GM18519 (cell line): ENCODE data around the gene SNRNP200.
"Not testable (repeated sequence)": the region's sequence is repeated elsewhere in the genome, so short reads cannot be mapped to it uniquely, and the experiment has no call there.

Source experiments
- ATAC-seq: cut with Tn5 transposase; IDR thresholded peaks from one replicate; pipeline ENCODE4 v1.9.1; 2021; ENCODE audit warnings: mild to moderate bottlenecking, moderate library complexity; ENCODE audit not compliant: unreplicated experiment, low FRiP score

SNRNP200 gene

DNA sequence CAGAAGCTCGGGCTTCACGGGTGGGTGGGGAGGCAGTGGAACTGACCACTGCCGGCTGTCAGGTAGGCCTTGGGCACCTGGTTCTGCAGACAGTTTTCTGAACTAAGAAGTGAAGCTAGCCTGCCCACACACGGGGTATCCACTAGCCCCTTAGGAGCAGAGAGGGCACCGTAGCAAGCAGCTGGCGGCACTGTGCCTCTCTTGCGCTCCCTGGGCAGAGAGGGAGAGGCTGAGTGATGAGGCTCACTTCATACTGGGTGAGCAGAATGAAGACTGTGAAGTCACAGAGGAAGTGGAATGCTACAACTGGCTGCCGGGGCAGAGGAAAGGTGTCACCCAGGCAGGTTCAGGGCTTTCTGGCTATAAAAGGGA is 20.5 kb upstream of the SNRNP200 start:
- no peak for ATAC-seq

DNA sequence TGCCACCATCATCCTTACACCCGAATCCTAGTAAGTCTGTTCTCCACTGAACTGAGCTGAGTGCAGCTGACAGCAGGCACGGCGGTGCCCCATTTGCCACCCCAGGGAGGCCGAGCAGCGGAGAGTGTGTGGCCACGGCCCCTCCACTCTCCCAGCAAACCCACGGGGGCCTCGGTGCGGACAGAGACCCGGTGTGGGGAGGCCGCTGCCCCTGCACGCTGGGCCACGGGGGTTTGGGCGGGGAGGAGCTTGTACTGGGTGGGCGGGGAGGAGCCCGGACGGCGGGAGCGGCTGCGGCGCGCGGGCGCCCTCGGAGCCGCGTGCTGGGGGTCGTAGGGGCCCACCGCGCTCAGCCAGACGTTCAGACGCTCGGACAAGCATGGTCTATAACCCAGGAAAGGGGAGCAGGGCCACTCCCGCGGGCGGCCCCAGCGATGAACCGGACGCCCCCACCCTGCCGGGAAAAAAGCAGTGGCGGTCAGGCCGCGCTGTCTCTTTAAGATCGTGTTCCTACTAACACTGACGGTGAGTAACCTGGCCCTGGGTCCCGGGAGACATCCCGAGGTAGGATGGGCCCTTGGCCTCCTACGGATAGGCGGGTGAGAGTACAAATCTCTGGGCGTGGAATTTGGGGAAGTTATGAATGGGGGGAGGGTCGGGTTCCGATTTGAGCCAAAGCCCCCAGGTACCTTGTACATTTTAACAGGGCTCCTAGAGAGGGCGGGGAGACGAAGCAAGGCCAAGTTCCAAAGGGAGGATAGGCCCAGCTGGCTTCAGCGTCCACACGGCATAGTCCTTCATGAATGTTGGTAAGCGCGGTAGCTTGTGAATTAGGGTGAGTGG is 19.9 kb upstream of the SNRNP200 start, which contains the start of gene ITPRIPL1:
TSS of gene ITPRIPL1 (plus strand) at position 277 of the 843 bp plus-strand sequence. CDS start at position 800, 523 bp downstream.
- ATAC-seq, result no peak

DNA sequence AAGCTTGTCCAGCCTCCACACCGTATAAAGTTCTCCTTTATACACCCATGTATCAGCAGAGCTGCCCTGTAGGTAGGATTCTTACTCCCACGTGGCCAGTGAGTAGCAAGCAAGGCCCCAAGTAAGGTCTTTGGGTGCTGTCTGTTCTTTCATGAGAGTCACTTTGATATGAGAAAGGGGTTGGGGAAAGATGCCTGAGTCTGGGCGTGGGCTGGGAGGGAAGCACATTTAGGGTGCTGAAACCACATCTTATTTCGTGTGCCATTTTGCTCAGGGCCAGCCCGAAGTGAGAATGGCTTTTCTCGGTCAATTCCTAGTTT is 19.3 kb upstream of the SNRNP200 start:
- ATAC-seq, result no peak

DNA sequence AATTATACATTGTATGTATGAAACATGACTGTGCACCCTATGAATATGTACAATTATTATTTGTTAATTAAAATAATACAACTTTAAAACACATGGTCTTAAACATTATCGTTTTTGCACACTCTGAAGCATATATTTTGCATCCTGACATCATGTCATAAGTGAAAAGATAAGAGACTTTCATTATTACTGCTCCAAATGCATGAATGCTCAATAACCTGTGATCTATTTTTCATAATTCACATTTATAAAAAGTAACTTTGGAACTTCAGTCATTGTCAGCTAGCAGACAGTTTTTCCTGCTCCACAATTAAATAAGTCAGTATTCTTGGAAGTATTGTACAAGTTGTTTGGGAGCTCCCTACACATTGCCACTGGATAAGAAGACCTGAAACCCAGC is 18.5 kb upstream of the SNRNP200 start:
- ATAC-seq, result no peak

DNA sequence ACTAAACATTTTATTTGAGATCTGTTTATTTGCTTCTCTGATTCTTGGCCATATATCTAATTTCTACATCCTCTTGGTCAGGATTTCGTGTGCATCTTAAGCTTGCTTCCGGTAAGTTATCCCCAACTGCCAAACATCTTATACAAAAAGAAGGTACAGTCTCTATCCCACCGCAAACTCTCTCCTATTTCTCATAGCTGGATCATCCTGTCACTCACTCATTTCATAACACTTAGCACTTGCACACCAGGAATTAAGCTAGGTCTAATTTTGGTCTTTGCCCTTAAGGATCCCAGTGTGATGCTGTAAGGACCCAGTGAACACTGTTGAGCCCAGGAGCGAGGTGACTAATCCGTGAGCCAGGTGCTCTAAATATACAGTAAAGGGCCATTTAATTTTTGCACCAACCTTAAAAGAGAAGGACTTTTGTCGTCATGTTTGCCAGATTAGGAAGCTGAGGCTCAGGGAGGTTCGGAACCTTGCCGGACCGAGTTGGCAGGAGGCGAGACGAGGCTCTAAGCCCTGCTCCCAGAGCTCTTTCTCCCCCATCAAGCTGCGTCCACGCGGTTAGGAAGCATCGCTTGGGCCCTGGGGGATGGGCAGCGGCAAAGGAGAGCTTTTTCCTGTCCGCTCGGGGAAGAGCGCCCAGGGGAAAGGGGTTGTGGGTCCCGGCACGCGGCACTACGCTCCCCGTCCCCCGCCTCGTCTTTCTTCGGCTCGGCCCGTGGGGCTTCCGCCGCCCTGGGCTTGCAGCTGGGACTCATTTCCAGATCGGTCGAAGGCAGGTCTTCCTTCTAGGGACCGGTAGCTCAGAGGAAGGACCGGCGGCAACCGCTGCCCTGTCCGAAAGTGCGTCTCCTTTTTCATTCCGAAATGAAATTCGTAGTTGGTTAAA is 15.6 kb upstream of the SNRNP200 start:
- ATAC-seq, result no peak

DNA sequence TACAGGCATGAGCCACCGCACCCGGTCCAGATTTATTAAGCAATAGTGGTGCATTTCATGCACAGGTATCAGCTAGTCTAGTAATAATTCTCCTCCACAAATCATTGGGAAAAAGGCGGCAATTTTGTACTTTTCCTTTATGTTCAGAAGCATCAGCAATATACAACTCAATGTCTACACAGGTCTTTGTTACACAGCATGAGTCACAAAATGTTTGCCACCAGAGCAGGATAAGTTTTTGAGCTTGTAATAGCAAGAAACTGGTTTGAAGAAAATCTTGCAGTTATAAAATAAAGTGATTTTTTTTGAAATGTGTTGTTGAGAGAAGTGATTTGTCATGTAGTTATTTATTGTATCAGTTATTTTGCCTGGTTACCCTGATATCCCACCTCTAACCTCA is 15.0 kb upstream of the SNRNP200 start:
- ATAC-seq, result no peak

DNA sequence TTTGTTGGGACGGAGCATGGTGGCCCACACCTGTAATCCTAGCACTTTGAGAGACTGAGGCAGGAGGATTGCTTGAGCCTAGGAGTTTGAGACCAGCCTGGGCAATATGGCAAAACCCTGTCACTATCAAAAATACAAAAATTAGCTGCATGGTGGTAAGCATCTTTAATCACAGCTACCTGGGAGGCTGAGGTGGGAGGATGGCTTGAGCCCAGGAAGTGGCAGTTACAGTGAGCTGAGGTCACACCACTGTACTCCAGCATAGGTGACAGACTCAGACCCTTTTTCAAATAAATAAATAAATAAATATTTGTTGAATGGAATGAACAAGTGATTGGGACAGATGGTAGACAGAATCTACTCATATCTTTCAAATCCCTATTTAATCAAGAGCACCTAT is 14.1 kb upstream of the SNRNP200 start:
- no peak for ATAC-seq

DNA sequence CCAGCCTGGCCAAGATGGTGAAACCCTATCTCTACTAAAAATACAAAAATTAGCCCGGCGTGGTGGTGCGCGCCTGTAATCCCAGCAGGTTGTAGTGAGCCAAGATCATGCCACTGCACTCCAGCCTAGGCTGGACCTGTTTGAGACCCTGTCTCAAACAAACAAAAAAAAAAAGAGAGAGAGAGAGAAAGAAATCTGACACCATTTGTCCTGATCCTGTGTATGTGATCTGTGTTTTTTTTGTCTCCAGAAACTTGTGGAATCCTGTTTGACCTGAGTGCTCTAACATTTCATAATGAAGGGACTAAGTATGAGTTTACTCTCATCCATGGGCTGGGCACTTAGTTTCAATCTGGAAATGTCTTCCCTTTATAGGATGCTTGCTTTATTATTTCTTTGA is 13.4 kb upstream of the SNRNP200 start:
- ATAC-seq, result no peak

DNA sequence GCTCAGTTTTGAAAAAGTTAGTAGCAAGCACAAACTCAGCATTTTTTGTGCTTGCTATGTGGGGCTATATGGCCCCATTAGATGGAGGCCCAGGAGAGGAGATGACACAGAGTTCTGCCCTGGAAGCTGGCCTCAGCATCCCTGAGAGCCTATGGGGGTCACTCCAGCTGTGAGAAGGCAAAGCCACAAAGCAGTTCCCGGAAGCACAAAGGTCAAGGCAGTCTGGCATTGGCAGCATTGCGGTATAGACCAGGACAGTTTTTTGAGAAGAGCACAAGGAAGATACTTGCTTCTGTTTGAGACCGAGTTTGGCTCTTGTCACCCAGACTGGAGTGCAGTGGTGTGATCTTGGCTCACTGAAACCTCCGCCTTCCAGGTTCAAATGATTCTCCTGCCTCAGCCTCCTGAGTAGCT is 12.2 kb upstream of the SNRNP200 start:
- no peak for ATAC-seq

DNA sequence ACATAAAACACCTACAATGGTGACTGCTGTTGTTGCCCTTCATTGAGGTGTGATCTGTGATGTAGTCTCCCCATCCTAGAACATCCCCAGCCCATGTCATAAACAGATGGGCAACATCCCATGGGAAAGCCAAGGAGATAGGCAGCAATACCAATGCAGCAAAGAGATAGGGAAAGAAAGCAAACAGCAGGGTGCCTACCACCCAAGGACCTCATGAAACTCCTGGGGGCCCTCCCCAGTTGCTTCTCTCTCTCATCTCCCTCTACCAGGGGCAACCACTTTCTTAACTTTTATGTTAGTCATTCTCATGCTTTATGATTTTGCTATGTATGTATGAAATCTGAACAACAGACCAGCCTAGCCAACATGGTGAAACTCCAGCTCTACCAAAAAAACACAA is 11.7 kb upstream of the SNRNP200 start:
- ATAC-seq, result no peak

DNA sequence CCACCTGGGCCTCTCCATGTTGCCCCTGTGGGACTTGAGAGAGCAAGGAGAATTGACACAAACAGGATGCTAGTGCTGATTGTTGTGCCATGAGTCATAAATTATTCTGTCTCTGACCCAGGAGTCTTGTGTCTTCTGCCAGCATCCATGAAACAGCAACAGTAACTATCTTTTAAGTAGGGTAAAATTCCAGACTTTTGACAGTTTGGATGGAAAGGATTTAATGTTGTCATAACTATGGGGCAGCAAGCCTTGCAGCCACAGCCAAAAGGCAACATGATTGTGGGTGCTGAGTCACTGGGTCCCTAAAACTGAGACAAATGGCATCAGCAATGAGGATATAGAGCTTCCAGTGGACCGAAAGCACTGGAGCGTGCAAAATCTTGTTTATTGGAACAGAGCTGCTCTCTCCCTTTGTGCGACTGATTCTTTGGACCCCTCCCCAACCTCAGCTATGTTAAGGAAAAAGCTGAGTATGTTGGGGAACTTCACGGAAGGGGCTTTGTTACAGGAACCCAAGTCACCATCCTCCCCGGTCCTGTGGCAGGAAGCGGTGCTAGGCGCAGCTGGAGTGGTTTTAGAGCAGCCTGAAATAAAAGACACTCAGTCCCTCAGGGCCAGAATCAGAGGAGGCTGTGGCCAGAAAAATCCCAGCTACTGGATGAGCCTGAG is 10.2 kb upstream of the SNRNP200 start:
- ATAC-seq, result no peak

DNA sequence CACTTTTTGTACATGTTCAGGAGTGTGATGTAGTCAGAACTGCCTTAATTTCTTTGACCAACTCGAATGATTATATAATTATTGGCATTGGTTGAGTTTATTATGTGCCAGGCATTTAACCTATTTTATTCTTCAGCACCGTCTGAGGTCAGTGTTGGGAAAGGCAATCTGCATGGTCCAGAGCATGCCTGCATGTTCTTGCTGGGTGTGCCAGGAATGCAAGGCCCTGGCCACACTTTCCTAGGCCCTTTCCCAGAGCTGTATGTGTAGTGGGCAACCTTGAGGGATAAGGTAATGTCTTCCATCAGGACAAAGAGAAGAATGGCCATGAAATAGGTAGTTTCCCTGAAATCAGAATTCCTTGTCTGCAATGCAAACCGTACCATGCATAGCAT is 9.7 kb upstream of the SNRNP200 start:
- ATAC-seq, result no peak

DNA sequence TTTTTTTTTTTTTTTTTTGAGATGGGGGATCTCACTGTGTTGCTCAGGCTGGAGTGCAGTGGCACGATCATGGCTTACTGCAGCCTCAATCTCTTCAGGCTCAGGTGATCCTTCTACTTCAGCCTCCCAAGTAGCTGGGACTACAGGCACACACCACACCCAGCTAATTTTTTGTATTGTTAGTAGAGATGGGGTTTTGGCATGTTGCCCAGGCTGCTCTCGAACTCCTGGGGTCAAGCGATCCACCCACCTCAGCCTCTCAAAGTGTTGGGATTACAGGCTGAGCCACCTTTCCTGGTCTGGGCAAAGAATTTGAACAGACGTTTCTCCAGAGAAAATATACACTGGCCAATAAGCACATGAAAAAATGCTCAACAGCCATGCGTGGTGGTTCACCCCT is 2.9 kb upstream of the SNRNP200 start:
- ATAC-seq, result no peak

DNA sequence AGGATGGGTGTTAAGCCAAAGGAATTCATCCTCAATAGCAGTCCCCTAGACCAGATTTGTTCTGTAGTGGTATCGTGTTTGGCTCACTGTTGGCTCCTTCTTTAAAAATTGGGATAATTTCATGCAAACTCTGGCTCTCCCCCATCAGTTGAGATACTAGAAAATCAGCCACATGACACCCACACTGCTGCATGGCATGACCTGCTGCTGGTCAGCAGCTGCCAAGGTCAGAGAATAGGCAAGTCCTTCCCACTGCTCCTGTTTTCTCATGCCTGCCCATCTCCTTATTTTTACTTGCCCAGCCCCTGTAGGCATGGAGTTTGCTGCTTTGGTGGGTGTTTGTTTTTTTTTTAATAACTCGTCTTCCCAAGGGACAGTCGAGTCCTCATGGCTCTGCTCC is 1.0 kb upstream of the SNRNP200 start:
- ATAC-seq, result no peak

DNA sequence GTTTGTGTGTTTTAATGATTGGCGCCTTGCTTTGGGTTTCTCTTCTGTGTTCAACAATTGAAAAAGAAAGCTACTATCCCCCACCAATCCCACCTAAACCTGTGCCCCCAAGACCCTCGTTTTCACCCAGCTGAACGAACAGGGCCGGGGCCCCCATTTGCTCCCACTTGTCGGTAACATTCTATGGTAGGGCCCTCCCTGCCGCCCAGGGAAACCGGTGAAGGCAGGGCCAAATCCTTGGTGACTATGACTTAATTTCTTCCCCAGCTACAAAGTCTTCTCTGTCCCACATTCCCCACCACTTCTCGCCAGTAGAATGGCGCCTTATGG is 598 bp upstream of the SNRNP200 start:
- no peak for ATAC-seq

DNA sequence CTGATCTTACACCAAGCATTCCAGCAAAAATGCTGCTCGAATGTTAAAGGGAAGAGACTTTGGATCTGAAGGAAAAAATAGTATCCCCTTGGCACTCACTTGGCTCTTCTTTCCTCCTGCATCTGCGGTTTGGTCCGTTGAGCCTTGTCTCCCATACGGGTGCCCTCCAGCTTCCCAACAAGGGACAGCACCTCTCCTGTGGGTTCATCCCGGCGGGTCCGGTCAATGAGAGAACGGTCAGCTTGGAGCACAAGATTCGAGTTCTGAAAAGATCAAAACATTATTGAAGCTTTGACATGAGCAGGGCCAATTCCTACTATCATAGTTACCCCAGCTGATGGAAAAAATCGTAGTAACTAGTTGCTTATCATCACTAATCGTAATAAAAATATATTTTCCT is 740 bp downstream of the SNRNP200 start:
- no peak for ATAC-seq

DNA sequence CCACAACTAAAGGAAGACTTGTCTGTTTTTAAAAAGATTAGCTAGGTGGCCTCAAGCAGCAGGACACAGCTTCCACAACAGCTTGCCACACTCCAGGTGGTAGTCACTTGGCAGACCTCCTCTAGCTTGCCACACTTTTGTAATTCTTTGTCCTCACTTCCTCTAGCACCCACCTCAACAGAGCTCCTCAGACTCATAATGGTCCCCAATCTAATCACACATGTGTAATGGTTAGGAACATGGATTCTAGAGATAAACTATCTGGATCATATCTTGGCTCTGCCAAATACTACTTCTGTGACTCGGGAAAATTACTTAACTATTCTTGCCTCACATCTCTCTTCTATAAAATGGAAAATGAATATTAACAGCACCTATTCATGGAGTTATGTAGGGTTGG is 3.5 kb downstream of the SNRNP200 start:
- ATAC-seq, result no peak

DNA sequence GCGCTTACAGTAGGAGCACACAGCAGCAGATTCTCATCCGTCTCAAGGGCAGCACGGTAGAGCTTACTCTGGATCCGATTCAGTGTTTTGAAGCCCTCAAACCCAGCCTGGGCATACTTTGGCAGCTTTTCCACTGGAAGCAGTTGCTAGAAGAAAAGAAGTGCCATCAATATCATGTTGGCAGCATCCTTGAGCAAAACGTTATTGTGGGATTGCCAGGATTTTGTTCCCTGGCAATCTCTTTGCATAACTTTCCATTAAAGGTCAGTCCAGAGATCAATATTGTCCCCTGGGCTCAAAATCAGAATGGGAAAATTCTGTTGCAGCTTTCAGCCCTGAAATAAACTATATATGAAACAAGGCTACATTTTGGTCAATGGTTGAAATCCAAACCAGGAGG is 8.4 kb downstream of the SNRNP200 start:
- no peak for ATAC-seq

DNA sequence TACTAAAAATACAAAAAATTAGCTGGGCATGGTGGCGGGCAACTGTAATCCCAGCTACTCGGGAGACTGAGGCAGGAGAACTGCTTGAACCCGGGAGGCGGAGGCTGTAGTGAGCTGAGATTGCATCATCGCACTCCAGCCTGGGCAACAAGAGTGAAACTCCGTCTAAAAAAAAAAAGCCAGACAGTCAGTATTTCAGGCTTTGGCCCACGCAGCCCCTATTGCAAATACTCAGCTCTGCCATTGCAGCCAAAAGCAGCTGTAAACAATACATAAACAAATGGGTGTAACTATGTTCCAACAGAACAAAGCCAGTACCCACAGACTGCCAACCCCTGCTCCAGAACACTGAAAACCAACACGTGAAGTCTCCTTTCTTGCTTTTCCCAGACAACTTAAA is 11.1 kb downstream of the SNRNP200 start:
- not testable (repeated sequence) for ATAC-seq

DNA sequence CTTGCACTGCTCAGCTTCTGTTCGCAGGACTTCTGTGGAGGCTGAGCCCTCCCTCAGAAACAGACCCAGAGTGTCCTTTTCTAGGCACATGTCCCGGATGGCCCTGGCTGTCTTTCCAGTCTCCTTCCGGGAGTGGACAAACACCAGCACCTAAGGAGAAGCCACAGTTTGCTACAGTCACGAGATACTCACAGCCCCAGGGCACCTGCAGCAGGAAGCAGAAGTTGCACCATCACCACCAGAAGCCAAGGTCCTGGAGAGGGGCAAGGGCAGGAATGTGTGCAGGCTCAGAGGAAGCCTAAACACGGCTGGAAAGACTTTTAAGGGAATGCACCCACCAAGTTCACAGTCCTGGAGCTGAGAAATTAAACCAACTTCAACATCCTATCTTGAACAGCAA is 13.6 kb downstream of the SNRNP200 start:
- ATAC-seq, result no peak

DNA sequence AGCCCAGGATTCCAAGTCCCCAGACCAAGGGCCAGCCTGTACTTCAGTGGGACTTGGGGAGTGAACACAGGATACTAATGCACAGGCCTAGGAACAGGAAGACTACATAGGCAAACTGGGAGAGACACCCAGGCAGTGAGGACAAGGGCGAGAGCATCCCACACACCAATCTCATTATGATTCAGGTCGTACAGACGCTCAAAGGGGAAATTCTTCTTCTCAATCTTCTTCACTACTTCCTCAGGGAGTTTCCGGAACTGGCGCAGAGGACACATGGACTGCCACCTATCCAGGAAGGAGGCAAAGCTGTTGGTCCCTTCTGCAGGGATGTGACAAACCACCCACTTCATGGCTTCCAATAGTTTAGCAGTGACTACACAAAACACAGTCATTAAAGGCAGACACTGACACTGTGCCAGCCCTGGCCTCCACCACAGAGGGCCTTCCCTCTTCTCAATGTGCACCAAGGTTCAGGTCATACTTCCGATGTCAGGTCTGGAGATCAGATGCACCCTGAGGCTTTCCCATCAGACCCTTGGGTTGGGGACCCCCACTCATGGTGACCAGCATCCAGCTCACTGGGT is 18.0 kb downstream of the SNRNP200 start:
- no peak for ATAC-seq
